ENCODE data around the gene CASP8AP2.

DNA sequence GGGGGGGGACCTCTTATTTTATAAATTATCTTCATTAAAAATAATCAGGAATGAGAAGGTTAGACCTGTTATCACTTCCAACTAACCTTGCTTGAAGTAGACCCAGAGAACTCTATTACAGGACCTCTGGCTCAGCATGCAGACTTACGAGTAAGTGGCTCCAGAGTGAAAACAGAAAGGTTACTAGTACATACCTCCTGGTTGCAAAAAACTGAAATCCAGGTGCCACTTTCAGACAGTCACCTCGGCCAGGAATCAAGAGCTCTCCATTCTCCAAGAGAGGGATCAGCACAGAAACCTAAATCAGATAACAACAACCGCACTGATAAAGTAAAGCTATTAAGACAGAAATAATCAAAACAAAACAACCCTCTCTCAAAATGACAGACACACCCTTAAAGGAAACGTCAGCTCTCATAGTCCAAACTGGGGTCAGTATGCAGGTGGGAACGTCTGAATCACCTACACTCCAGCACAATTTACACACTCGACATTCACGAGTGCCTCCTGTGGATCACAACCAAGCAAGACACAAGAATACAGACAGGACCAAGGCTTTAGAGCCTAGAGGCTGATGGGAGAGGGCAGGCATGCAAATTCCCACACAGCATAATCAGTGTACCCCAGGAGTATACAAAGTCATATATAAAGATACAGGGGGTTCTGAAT lies 41.9 kb upstream of the CASP8AP2 start:
- TF ChIP-seq, protein P1, sequence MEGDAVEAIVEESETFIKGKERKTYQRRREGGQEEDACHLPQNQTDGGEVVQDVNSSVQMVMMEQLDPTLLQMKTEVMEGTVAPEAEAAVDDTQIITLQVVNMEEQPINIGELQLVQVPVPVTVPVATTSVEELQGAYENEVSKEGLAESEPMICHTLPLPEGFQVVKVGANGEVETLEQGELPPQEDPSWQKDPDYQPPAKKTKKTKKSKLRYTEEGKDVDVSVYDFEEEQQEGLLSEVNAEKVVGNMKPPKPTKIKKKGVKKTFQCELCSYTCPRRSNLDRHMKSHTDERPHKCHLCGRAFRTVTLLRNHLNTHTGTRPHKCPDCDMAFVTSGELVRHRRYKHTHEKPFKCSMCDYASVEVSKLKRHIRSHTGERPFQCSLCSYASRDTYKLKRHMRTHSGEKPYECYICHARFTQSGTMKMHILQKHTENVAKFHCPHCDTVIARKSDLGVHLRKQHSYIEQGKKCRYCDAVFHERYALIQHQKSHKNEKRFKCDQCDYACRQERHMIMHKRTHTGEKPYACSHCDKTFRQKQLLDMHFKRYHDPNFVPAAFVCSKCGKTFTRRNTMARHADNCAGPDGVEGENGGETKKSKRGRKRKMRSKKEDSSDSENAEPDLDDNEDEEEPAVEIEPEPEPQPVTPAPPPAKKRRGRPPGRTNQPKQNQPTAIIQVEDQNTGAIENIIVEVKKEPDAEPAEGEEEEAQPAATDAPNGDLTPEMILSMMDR (IDR thresholded peaks at IDR 0.05; ENCODE audit: low read length): no peak
- TF ChIP-seq EZH2 (optimal IDR thresholded peaks at IDR 0.05; ENCODE audit: low read depth, low read length) (no peak), EZH2phosphoT487 (IDR thresholded peaks at IDR 0.05; ENCODE audit: low read length) (no peak)
